CD14-positive monocyte (primary cell): ENCODE measurements around the gene CSTPP1. TPM values are rescaled to one million over a fixed set of nuclear protein-coding genes. Genes with fewer than 3 reads are reported as not detected.

ENCODE experiments used
- DNase-seq, 3 donors: peaks; one replicate each; pipeline ENCODE4 v3.0.0-alpha.2; 2011 to 2022
- H2AFZ ChIP-seq: 2 replicates; pipeline ENCODE4 v1.6.0; 2012; ENCODE audit warnings: mild to moderate bottlenecking, low read depth, low read length, inconsistent platforms; ENCODE audit not compliant: insufficient read depth, poor library complexity, severe bottlenecking
- H3K27ac ChIP-seq, 2 donors: 1 replicate in 1 of 2; 2 replicates in 1 of 2; pipeline ENCODE4 v1.5.1; 2012 to 2013; ENCODE audit warnings: low read length in 2 of 2, control low read depth in 1 of 2, inconsistent platforms in 1 of 2, low read depth in 1 of 2, mild to moderate bottlenecking in 1 of 2
- H3K27me3 ChIP-seq, 2 donors: one replicate each; pipeline versions ENCODE4 v1.6.0 to v1.6.1; 2011 to 2013; ENCODE audit warnings: low read length in 2 of 2; ENCODE audit not compliant: control insufficient read depth in 2 of 2, insufficient read depth in 2 of 2
- H3K36me3 ChIP-seq, 2 donors: replicated peaks in 1 of 2; 1 replicate in 1 of 2; 2 replicates in 1 of 2; pipeline versions ENCODE4 v1.5.1 to v1.6.1; 2012 to 2013; ENCODE audit warnings: low read length in 2 of 2, control low read depth in 1 of 2, inconsistent platforms in 1 of 2, mild to moderate bottlenecking in 1 of 2; ENCODE audit not compliant: insufficient read depth in 2 of 2, control insufficient read depth in 1 of 2
- H3K4me1 ChIP-seq, 2 donors: 1 replicate in 1 of 2; 2 replicates in 1 of 2; pipeline versions ENCODE4 v1.5.1 to v1.6.1; 2012 to 2013; ENCODE audit warnings: low read length in 2 of 2, control low read depth in 1 of 2, inconsistent platforms in 1 of 2, mild to moderate bottlenecking in 1 of 2, moderate library complexity in 1 of 2; ENCODE audit not compliant: insufficient read depth in 2 of 2, control insufficient read depth in 1 of 2
- H3K4me2 ChIP-seq: replicated peaks from 2 replicates; pipeline ENCODE3; 2012; ENCODE audit warnings: low read length, moderate library complexity, mild to moderate bottlenecking; ENCODE audit not compliant: poor library complexity, severe bottlenecking; ENCODE audit errors: extremely low read depth
- H3K4me3 ChIP-seq, 3 experiments: fragments of 200-600 bp in 1 of 3; sonication (generic) in 1 of 3; replicated peaks in 1 of 3; 1 replicate in 2 of 3; 2 replicates in 1 of 3; pipeline ENCODE4 v1.5.1; 2011 to 2013; ENCODE audit warnings: low read length in 3 of 3, mild to moderate bottlenecking in 3 of 3, control low read depth in 2 of 3, low read depth in 2 of 3, inconsistent platforms in 1 of 3, moderate library complexity in 1 of 3
- H3K79me2 ChIP-seq: 2 replicates; pipeline ENCODE4 v1.6.0; 2012; ENCODE audit warnings: mild to moderate bottlenecking, control low read depth, inconsistent platforms, low read length, moderate library complexity; ENCODE audit not compliant: insufficient read depth
- H3K9ac ChIP-seq: 2 replicates; pipeline ENCODE4 v1.6.0; 2017; ENCODE audit warnings: low read length, mild to moderate bottlenecking; ENCODE audit not compliant: insufficient read depth, poor library complexity, severe bottlenecking
- H3K9me3 ChIP-seq, 2 donors: replicated peaks in 1 of 2; 1 replicate in 1 of 2; 2 replicates in 1 of 2; pipeline versions ENCODE4 v1.5.1 to v1.6.1; 2012 to 2013; ENCODE audit warnings: low read length in 2 of 2, control low read depth in 1 of 2; ENCODE audit not compliant: control insufficient read depth in 1 of 2, insufficient read depth in 1 of 2
- H4K20me1 ChIP-seq: 2 replicates; pipeline ENCODE4 v1.6.0; 2012; ENCODE audit warnings: mild to moderate bottlenecking, low read length, control low read depth, moderate library complexity; ENCODE audit not compliant: insufficient read depth
- H3K27ac Mint-ChIP-seq, 7 donors: one replicate each; pipeline ENCODE4 v1.8.0; 2020; ENCODE audit warnings: mild to moderate bottlenecking in 7 of 7, mixed read lengths in 7 of 7, moderate library complexity in 6 of 7, inconsistent platforms in 2 of 7
- H3K27me3 Mint-ChIP-seq, 3 donors: one replicate each; pipeline ENCODE4 v1.8.0; 2021 to 2022; ENCODE audit warnings: low read depth in 3 of 3, mild to moderate bottlenecking in 3 of 3, mixed read lengths in 3 of 3, moderate library complexity in 3 of 3, inconsistent platforms in 1 of 3
- H3K36me3 Mint-ChIP-seq, 2 donors: one replicate each; pipeline ENCODE4 v1.8.0; 2020; ENCODE audit warnings: mixed read lengths in 2 of 2, inconsistent platforms in 1 of 2, mild to moderate bottlenecking in 1 of 2
- H3K4me1 Mint-ChIP-seq: one replicate; pipeline ENCODE4 v1.8.0; 2020; ENCODE audit warnings: mild to moderate bottlenecking, mixed read lengths
- H3K4me3 Mint-ChIP-seq, 2 donors: one replicate each; pipeline ENCODE4 v1.8.0; 2020; ENCODE audit warnings: mild to moderate bottlenecking in 2 of 2, mixed read lengths in 2 of 2, moderate library complexity in 1 of 2
- H3K9me3 Mint-ChIP-seq, 7 donors: one replicate each; pipeline ENCODE4 v1.8.0; 2020 to 2022; ENCODE audit warnings: mixed read lengths in 7 of 7, mild to moderate bottlenecking in 6 of 7, moderate library complexity in 6 of 7, inconsistent platforms in 2 of 7
- CTCF ChIP-seq: fragments of 200-600 bp; IDR thresholded peaks from one replicate; pipeline ENCODE4 v1.8.0; 2022; ENCODE audit warnings: antibody characterized with exemption, mild to moderate bottlenecking
- WGBS: methylation state at CpG from one replicate; pipeline ENCODE4 v1.1.5; 2013; ENCODE audit warnings: missing lambda C conversion rate; ENCODE audit not compliant: insufficient coverage; 5-methylcytosine and 5-hydroxymethylcytosine counted together
- intact Hi-C, 2 donors: fragments of 100-400 bp; cut with micrococcal nuclease; formaldehyde crosslinking; loops; one replicate each; pipeline versions ENCODE4 v1.15.0 to v1.15.1; 2023
- polyA plus RNA-seq, 3 donors: library from polyadenylated mRNA; depleted of rRNA in 1 of 3; unstranded in 2 of 3; stranded (reverse) in 1 of 3; fragments of 300-500 nt in 2 of 3; fragments of >200 nt in 1 of 3; fragmentation: Illumina TruSeq in 2 of 3; gene quantifications; 1 replicate in 2 of 3; 2 replicates in 1 of 3; pipeline ENCODE4 v1.2.3, GENCODE V29; 2012 to 2021

Gene CSTPP1
- polyA plus RNA-seq, 3 donors: 4.5 to 6.5 (median 5.9) TPM

DNA sequence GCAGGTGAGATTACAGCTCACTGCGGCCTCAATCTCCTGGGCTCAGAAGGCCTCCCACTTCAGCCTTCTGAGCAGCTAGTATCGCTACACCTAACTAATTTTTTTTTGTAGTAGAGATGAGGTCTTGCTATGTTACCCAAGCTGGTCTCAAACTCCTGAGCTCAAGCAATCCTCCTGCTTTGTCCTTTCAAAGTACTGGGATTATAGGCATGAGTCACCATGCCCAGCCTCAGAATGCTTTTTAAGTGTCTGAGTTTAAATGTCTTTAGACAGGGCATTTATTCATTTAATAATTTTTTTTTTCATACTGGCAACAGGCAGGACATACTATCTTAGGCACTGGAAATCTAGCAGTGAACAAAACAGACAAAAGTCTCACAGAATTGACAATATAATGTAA is 45.9 kb upstream of the CSTPP1 start:
- Histone ChIP-seq H3K9ac (no peak overlapping the region), H3K4me2 (no peak overlapping the region), H3K79me2 (no peaks in the 10 kb centered on the region), H2AFZ (no peak overlapping the region), H3K27me3 (no peaks in the 10 kb centered on the region), H4K20me1 (no peaks in the 10 kb centered on the region), H3K4me3 (no peak overlapping the region), H3K27ac (no peak overlapping the region), H3K4me1 (no peaks in the 10 kb centered on the region), H3K36me3 (no peaks in the 10 kb centered on the region), H3K9me3 (no peaks in the 10 kb centered on the region)
- Mint-ChIP-seq H3K4me1 (peaks cover 2% of the 10 kb centered on the region), H3K27ac (no peak overlapping the region), H3K27me3 (peaks cover 0 to 1% (median 0%) of the 10 kb centered on the region in 3 donors), H3K4me3 (no peak overlapping the region), H3K9me3 (peaks cover 0 to 3% (median 0%) of the 10 kb centered on the region in 7 donors), H3K36me3 (no peaks in the 10 kb centered on the region)
- whole genome bisulfite sequencing: no CpG with 5 or more reads among the region's 2 CpGs
- DNase-seq: no peak
- no peak for TF ChIP-seq CTCF
- intact Hi-C loops: no loop called here

DNA sequence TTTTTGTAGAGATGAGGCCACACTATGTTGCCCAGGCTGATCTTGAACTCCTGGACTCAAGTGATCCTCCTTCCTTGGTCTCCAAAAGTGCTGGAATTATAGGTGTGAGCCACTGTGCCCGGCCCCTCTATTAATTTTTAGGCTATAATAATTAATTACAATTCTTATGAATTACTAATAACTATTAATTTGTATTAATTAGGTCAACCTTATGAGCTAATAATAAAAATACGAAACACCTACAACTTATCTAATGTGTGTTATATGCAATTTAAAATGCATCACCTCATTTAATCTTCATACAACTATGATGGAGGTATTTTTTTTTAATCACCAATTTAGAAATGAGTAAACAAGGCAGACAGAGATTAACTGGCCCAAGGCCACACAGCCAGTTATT is 44.5 kb upstream of the CSTPP1 start:
- Mint-ChIP-seq H3K27me3 (peaks cover 0 to under 1% (median 0%) of the 10 kb centered on the region in 3 donors), H3K9me3 (peaks cover 0 to 3% (median 0%) of the 10 kb centered on the region in 7 donors), H3K36me3 (no peaks in the 10 kb centered on the region), H3K27ac (peak overlapping the region in 1 of 7 donors; percentile 26), H3K4me3 (no peak overlapping the region), H3K4me1 (peaks cover 2% of the 10 kb centered on the region)
- Histone ChIP-seq H3K4me2 (no peak overlapping the region), H4K20me1 (no peaks in the 10 kb centered on the region), H3K9me3 (no peaks in the 10 kb centered on the region), H3K79me2 (no peaks in the 10 kb centered on the region), H3K9ac (no peak overlapping the region), H3K27me3 (no peaks in the 10 kb centered on the region), H3K27ac (no peak overlapping the region), H3K4me1 (no peaks in the 10 kb centered on the region), H2AFZ (no peak overlapping the region), H3K4me3 (no peak overlapping the region), H3K36me3 (no peaks in the 10 kb centered on the region)
- intact Hi-C loops: no loop called here
- no peak for DNase-seq
- WGBS: no CpG with 5 or more reads among the region's 2 CpGs
- TF ChIP-seq CTCF: no peak
